GM12872 (cell line): ENCODE data around the gene JAKMIP1.

Experiments
- TF ChIP-seq, protein P1 (sequence below): IDR thresholded peaks from 3 replicates; pipeline ENCODE4 v1.5.1; 2011; ENCODE audit warnings: low read depth, mild to moderate bottlenecking, low read length, moderate library complexity; ENCODE audit not compliant: insufficient read depth

The JAKMIP1 gene

GRCh38 chr4:6068986-6069385, 131.4 kb downstream of the JAKMIP1 start:
- TF ChIP-seq, protein P1, sequence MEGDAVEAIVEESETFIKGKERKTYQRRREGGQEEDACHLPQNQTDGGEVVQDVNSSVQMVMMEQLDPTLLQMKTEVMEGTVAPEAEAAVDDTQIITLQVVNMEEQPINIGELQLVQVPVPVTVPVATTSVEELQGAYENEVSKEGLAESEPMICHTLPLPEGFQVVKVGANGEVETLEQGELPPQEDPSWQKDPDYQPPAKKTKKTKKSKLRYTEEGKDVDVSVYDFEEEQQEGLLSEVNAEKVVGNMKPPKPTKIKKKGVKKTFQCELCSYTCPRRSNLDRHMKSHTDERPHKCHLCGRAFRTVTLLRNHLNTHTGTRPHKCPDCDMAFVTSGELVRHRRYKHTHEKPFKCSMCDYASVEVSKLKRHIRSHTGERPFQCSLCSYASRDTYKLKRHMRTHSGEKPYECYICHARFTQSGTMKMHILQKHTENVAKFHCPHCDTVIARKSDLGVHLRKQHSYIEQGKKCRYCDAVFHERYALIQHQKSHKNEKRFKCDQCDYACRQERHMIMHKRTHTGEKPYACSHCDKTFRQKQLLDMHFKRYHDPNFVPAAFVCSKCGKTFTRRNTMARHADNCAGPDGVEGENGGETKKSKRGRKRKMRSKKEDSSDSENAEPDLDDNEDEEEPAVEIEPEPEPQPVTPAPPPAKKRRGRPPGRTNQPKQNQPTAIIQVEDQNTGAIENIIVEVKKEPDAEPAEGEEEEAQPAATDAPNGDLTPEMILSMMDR, result no peak

DNA sequence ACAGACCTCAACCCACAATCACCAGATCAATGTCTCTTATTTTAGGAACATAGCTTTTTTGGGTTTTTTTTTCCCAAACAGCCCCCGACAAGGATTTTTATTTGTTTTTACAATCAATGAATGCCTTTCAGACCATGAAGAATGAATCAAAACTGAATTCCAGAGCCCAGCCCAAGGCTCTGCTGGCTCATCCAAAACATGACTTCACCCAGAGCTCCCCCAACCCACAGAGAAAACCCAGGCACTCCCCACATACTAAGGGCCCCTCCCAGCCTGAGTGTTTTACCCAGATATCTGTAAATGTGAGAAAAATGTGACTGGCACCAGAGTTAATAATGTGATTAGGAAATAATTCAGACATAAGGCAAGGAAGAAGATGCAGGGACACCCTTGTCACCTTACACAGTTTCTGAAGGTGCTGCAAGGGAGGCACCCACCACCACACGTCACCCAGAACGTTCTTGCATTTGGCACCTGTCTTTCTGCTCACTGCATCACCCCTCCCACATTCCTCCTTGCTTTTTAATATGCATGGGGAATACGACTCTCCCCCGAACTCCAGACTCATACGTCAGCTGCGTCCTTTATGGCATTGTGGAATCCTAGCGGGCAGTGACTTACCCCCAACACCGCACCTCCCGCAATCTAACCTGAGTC, 134.3 kb downstream of the JAKMIP1 start:
- TF ChIP-seq, protein P1, result no peak

DNA sequence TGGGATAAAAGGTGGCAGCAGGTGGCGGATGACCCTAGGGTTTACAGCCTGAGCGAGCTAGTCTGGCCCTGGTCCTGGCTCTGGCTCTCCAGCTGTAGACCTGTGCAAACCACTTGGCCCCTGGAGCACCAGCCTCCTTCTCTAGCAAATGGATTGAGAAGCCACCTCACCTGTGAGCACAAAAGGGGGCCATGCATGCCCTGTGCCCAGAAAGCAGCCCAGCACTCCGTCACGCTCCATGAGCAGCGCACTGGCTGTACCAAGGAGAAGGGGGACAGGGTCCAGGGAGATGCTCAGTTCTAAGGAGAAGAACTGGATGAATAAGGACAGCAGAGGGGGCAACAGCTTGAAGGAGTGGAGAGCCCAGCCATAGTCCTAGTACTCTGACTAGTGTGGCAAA, 135.2 kb downstream of the JAKMIP1 start:
- TF ChIP-seq, protein P1, result no peak

DNA sequence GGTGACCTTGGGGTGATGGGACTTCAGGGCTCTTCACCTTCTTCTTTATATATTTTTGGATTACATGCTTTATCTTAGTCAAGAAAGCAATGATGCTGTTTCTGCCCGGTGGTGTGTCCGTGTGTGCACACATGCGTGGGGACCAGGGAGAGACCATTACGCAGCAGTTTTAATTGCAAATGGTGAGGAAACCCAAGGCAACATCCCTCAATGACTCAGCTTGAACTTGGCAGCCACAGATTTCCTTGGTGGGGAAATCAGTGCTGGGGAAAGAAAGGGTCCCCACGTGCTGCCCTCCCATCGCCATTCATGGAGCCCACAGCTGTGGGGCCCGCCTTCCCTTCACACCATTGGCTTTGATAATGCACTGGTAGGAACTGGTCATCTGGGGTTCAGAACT, 136.0 kb downstream of the JAKMIP1 start:
- TF ChIP-seq, protein P1, result no peak

GRCh38 chr4:6063684-6064083, 136.7 kb downstream of the JAKMIP1 start:
- TF ChIP-seq, protein P1, result no peak

GRCh38 chr4:6062133-6062532, 138.2 kb downstream of the JAKMIP1 start:
- TF ChIP-seq, protein P1, result no peak

GRCh38 chr4:6059375-6059805, 141.0 kb downstream of the JAKMIP1 start:
- TF ChIP-seq, protein P1, result no peak
